ENCODE measurements around the gene ZEB2.

GRCh38 chr2:144484201-144484948 is 35.5 kb downstream of the ZEB2 start:
- TF ChIP-seq POLR2A (IDR thresholded peaks at IDR 0.05): no peak
- TF ChIP-seq CTCF (IDR thresholded peaks at IDR 0.05): no peak
- no peak for TF ChIP-seq POLR2AphosphoS5 (IDR thresholded peaks at IDR 0.05)

All from stomach (tissue), 4 donors.